IMR-90 (cell line): Measurements from ENCODE around the gene PPP1R9B.

Experiments
- RAD21 ChIP-seq: IDR thresholded peaks from 2 replicates; pipeline ENCODE4 v1.6.1; 2012; ENCODE audit warnings: low read length, improper control_type of control experiment
- TF ChIP-seq, protein P1 (sequence below): conservative IDR thresholded peaks from 2 replicates; pipeline ENCODE4 v1.5.1; 2012; ENCODE audit warnings: mild to moderate bottlenecking, low read depth, low read length, improper control_type of control experiment

DNA sequence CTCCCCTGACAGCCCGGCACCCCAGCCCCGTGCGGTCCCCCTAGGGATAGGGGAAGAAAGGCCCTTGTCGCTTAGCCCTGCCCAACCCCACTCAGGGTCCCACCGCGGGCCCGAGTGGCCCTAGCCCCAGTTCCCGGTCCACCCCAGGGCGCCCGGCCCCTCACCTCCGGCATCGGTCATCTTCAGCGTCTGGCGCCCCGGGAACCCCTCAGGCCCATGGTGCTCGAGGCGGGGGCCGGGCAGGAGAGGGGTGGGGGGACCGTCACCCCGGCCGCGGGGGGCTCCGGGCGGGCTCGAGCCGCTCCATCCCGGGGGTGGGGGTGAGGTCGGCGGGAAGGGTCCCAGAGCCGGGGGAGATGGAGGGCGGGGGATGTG, 21.1 kb downstream of the PPP1R9B start:
- TF ChIP-seq, protein P1, sequence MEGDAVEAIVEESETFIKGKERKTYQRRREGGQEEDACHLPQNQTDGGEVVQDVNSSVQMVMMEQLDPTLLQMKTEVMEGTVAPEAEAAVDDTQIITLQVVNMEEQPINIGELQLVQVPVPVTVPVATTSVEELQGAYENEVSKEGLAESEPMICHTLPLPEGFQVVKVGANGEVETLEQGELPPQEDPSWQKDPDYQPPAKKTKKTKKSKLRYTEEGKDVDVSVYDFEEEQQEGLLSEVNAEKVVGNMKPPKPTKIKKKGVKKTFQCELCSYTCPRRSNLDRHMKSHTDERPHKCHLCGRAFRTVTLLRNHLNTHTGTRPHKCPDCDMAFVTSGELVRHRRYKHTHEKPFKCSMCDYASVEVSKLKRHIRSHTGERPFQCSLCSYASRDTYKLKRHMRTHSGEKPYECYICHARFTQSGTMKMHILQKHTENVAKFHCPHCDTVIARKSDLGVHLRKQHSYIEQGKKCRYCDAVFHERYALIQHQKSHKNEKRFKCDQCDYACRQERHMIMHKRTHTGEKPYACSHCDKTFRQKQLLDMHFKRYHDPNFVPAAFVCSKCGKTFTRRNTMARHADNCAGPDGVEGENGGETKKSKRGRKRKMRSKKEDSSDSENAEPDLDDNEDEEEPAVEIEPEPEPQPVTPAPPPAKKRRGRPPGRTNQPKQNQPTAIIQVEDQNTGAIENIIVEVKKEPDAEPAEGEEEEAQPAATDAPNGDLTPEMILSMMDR = no peak
- no peak for TF ChIP-seq RAD21
